Fibroblast of lung (primary cell): ENCODE measurements around the gene DHH. TPM values are rescaled to one million over a fixed set of nuclear protein-coding genes. Genes with fewer than 3 reads are reported as not detected.
A peak's percentile ranks its signal among the peaks of the same experiment; 100 is the strongest.

ENCODE experiments used
- DNase-seq, 2 donors: peaks; one replicate each; pipeline versions ENCODE4 v3.0.0 to v3.0.0-alpha.2; 2010; ENCODE audit warnings: low read depth in 2 of 2
- H2AFZ ChIP-seq: 2 replicates; pipeline ENCODE4 v1.5.1; 2012; ENCODE audit warnings: low read length, control low read depth, inconsistent platforms
- H3K27ac ChIP-seq: 2 replicates; pipeline ENCODE4 v1.5.1; 2011; ENCODE audit warnings: low read length, control low read depth; ENCODE audit not compliant: insufficient read depth
- H3K27me3 ChIP-seq: 2 replicates; pipeline ENCODE4 v1.5.1; 2011; ENCODE audit warnings: mild to moderate bottlenecking, low read length; ENCODE audit not compliant: control insufficient read depth, insufficient read depth
- H3K36me3 ChIP-seq: 2 replicates; pipeline ENCODE4 v1.5.1; 2011; ENCODE audit warnings: low read length; ENCODE audit not compliant: control insufficient read depth, insufficient read depth
- H3K4me1 ChIP-seq: 2 replicates; pipeline ENCODE4 v1.5.1; 2011; ENCODE audit warnings: low read length; ENCODE audit not compliant: control insufficient read depth, insufficient read depth; ENCODE audit errors: extremely low read depth
- H3K4me2 ChIP-seq: 2 replicates; pipeline ENCODE4 v1.5.1; 2011; ENCODE audit warnings: low read length, control low read depth; ENCODE audit not compliant: insufficient read depth; ENCODE audit errors: extremely low read depth
- H3K4me3 ChIP-seq, 4 experiments: fragments of 200-600 bp in 1 of 4; sonication (generic) in 1 of 4; replicated peaks in 1 of 4; 2 replicates each; pipeline ENCODE4 v1.5.1; 2011 to 2016; ENCODE audit warnings: low read length in 4 of 4, low read depth in 3 of 4, mild to moderate bottlenecking in 3 of 4, control low read depth in 2 of 4, inconsistent platforms in 1 of 4, mixed read lengths in 1 of 4; ENCODE audit not compliant: insufficient read depth in 1 of 4; ENCODE audit errors: control extremely low read depth in 1 of 4
- H3K79me2 ChIP-seq: 2 replicates; pipeline ENCODE4 v1.5.1; 2012; ENCODE audit warnings: mild to moderate bottlenecking, low read length, inconsistent platforms; ENCODE audit not compliant: control insufficient read depth, insufficient read depth
- H3K9ac ChIP-seq: 2 replicates; pipeline ENCODE4 v1.5.1; 2011; ENCODE audit warnings: mild to moderate bottlenecking, low read length, control low read depth; ENCODE audit not compliant: insufficient read depth
- H3K9me3 ChIP-seq: 2 replicates; pipeline ENCODE4 v1.5.1; 2012; ENCODE audit warnings: low read depth, low read length; ENCODE audit not compliant: control insufficient read depth, insufficient read depth
- H4K20me1 ChIP-seq: 2 replicates; pipeline ENCODE4 v1.5.1; 2011; ENCODE audit warnings: low read length; ENCODE audit not compliant: control insufficient read depth, insufficient read depth; ENCODE audit errors: extremely low read depth
- CTCF ChIP-seq, 2 donors: IDR thresholded peaks in 1 of 2; conservative IDR thresholded peaks in 1 of 2; 1 replicate in 1 of 2; 2 replicates in 1 of 2; pipeline ENCODE4 v1.5.1; 2011 to 2012; ENCODE audit warnings: low read length in 2 of 2, control low read depth in 1 of 2, inconsistent platforms in 1 of 2, low read depth in 1 of 2, mild to moderate bottlenecking in 1 of 2
- EZH2 ChIP-seq: IDR thresholded peaks from 2 replicates; pipeline ENCODE4 v1.5.1; 2012; ENCODE audit warnings: low read length, control low read depth, mild to moderate bottlenecking; ENCODE audit errors: missing control alignments
- polyA plus RNA-seq, 2 donors: library from polyadenylated mRNA; depleted of rRNA in 1 of 2; stranded (reverse) in 1 of 2; unstranded in 1 of 2; fragments of >200 nt; gene quantifications; 2 replicates each; pipeline ENCODE4 v1.2.1, GENCODE V29; 2011 to 2012; ENCODE audit warnings: missing spikeins in 1 of 2
- total RNA-seq: library from RNA; depleted of rRNA; stranded (reverse); fragments of >200 nt; gene quantifications from 2 replicates; pipeline ENCODE4 v1.2.1, GENCODE V29; 2014

Gene DHH
- total and polyA plus RNA-seq, 2 donors (not counting 1 experiment from before 2014, with no cell fraction given), result under 0.01 to 0.01 TPM

GRCh38 chr12:49070971-49071370 is 23.6 kb downstream of the DHH start:
- no peaks in the 10 kb centered on the region for H3K79me2 ChIP-seq
- no peak overlapping the region for H3K27ac ChIP-seq
- no peak overlapping the region for H3K9ac ChIP-seq

GRCh38 chr12:49069507-49070346 is 24.9 kb downstream of the DHH start, which contains the start of gene RHEBL1:
RHEBL1 (minus strand) TSS chr12:49069979; CDS start chr12:49069785, 194 bp downstream.
- H3K4me3 ChIP-seq, result peak within 1 kb of the TSS; percentile 73 to 97 (median 88)
- H4K20me1 ChIP-seq, result no peaks in the 10 kb centered on the region
- peak within 1 kb of the TSS; percentile 96 for H3K4me2 ChIP-seq
- H3K9me3 ChIP-seq, result no peaks in the 10 kb centered on the region
- TF ChIP-seq EZH2 (no peak), CTCF (conservative IDR thresholded peaks at IDR 0.05 in 1 of 2, IDR thresholded peaks at IDR 0.05 in 1 of 2; ENCODE audit: low read depth in 1 of 2, low read length in 2 of 2) (no peak)
- H3K27ac ChIP-seq, result peak within 1 kb of the TSS; percentile 57
- no peaks in the 10 kb centered on the region for H3K79me2 ChIP-seq
- peaks cover 8% of the 10 kb centered on the region for H3K4me1 ChIP-seq
- no peaks in the 10 kb centered on the region for H3K36me3 ChIP-seq
- H3K9ac ChIP-seq, result peak within 1 kb of the TSS; percentile 69
- peak; percentile 92 to 95 for DNase-seq
- H2AFZ ChIP-seq, result peak within 1 kb of the TSS; percentile 99
- H3K27me3 ChIP-seq, result no peaks in the 10 kb centered on the region

More at GRCh38 chr12:49070971-49071370, 23.6 kb downstream of the DHH start:
- no peaks in the 10 kb centered on the region for H3K27me3 ChIP-seq
- no peak overlapping the region for H3K4me3 ChIP-seq
- H2AFZ ChIP-seq, result no peak overlapping the region
- H3K36me3 ChIP-seq, result no peaks in the 10 kb centered on the region
- no peak for TF ChIP-seq EZH2
- no peak for TF ChIP-seq CTCF (conservative IDR thresholded peaks at IDR 0.05 in 1 of 2, IDR thresholded peaks at IDR 0.05 in 1 of 2; ENCODE audit: low read depth in 1 of 2, low read length in 2 of 2)
- no peaks in the 10 kb centered on the region for H3K9me3 ChIP-seq
- peaks cover 8% of the 10 kb centered on the region for H3K4me1 ChIP-seq
- DNase-seq, result no peak
- H4K20me1 ChIP-seq, result no peaks in the 10 kb centered on the region
- H3K4me2 ChIP-seq, result no peak overlapping the region

- H3K27me3 ChIP-seq, result no peaks in the 10 kb centered on the region
- H4K20me1 ChIP-seq, result no peaks in the 10 kb centered on the region
- TF ChIP-seq CTCF (conservative IDR thresholded peaks at IDR 0.05 in 1 of 2, IDR thresholded peaks at IDR 0.05 in 1 of 2; ENCODE audit: low read depth in 1 of 2, low read length in 2 of 2) (no peak), EZH2 (no peak)
- no peaks in the 10 kb centered on the region for H3K9me3 ChIP-seq
- peak overlapping the region; percentile 99 for H2AFZ ChIP-seq
- H3K9ac ChIP-seq, result no peak overlapping the region
- no peak for DNase-seq
- peak overlapping the region; percentile 96 for H3K4me2 ChIP-seq
- peaks cover 8% of the 10 kb centered on the region for H3K4me1 ChIP-seq
- no peaks in the 10 kb centered on the region for H3K36me3 ChIP-seq
- no peaks in the 10 kb centered on the region for H3K79me2 ChIP-seq
- peak overlapping the region; percentile 50 for H3K27ac ChIP-seq
- peak overlapping the region; percentile 73 to 97 (median 88) for H3K4me3 ChIP-seq
Measured at GRCh38 chr12:49068879-49069506, 25.6 kb downstream of the DHH start.
